GM19043 (cell line): ENCODE measurements around the gene ZNF615.
"Not testable (repeated sequence)": the region's sequence is repeated elsewhere in the genome, so short reads cannot be mapped to it uniquely, and the experiment has no call there.

Experiments
- ATAC-seq: cut with Tn5 transposase; IDR thresholded peaks from one replicate; pipeline ENCODE4 v1.9.1; 2021; ENCODE audit warnings: low read depth; ENCODE audit not compliant: unreplicated experiment

The ZNF615 gene

DNA sequence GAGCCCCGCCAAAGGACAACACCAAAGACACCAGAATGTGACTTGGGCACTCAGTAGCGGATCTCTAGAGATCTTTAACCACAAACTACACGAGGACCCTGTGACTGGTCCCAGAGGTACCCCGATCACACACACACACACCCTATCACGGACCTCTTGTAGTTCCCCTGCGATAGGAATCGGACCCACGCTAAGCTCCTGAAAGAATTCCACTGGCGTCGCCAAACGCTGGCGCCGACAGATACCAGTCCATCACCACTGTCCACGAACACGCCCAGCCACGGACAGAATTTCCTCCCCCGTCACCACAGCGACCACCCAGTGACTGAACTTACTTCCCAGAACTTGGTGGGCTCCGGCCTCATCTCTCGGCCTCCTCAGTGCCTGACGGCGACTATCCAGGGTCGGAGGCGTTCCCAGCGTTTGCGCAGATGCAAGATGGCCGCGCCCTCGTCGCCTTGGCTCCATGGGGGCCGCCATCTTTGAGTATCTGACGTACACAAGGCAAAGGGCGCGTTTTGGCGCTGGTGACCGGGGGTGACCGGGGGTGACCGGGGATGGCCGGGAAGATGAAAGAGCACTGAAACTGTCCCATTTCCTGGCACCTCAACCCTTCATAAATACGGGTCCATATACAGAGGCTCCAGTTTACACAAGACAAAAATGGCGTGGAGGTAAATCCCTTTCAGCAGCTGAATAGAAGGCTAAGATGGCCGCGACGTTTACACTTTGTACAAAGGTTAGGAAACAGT, at the start of gene ZNF615:
TSS of gene ZNF615 (minus strand) at position 406 of the 752 bp plus-strand sequence. CDS start 4,500 bp downstream, outside the sequence.
- no peak for ATAC-seq

DNA sequence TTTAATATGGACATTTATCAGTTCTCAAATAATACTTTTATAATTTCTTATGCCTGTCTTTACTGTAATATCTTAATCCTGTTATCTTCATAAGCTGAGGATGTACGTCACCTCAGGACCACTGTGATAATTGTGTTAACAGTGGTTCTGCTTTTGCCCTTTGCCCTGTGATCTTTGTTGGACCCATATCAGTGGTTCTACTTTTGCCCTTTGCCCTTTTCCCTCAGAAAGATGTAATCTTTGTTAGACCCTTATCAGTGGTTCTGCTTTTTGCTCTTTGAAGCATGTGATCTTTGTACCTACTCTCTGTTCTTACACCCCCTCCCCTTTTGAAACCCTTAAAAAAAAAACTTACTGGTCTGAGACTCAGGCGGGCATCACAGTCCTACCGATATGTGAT, 48.5 kb upstream of the ZNF615 start:
- not testable (repeated sequence) for ATAC-seq

DNA sequence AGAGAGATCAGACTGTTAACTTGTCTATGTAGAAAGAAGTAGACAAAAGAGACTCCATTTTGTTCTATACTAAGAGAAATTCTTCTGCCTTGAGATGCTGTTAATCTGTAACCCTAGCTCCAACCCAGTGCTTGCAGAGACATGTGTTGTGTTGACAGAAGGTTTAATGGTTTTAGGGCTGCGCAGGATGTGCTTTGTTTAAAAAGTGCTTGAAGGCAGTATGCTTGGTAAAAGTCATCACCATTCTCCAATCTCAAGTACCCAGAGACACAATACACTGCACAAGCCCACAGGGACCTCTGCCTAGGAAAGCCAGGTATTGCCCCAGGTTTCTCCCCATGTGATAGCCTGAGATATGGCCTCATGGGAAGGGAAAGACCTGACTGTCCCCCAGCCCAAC, 43.7 kb upstream of the ZNF615 start:
- ATAC-seq = not testable (repeated sequence)

DNA sequence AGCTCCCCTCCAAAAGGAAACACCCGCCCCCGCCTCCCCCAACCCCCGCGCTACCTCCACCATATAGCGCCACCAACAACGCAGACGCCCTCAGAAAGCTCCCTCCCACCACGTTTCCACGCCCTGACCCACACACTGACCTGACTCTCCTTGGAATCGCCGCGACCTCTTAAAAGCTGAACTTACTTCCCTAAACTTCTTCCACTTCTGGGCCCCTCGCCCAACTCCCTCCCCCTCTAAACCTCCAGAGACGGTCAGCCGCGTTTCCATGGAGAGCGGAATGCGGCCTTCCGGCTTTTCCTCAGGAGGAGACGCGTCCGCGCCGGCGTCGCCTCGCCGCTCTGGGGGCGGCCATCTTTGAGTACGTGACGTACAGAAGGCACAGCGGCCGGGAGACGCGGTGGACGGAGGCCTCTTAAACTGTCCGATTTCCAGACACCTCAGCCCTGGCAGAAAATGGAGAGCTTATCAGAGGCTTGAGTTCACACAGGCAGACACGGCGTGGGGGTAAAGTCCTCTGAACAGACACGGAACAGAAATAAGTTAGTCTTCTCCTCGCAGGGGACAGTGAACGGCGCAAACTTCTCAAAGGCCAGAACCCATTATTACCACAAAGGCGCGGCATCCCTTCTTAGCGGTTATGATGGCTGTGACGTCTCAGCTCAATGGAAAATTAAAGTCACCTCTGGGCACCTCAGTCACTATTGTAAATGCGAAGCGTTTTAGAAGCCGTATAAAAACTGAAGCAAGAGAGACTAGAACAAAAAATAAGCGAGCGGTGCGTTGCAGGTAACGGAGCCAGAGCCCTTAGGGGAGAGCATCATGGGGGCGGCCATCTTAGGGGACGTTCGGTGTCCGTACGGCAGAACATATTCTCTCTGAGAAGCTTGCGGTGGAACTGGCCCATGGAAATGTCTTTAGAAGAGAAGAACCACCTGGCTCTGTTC, 40.8 kb upstream of the ZNF615 start, which contains the start of gene ZNF432:
TSS of gene ZNF432 (minus strand) at position 284 of the 947 bp plus-strand sequence. CDS start 1,970 bp downstream, outside the sequence.
- peak; percentile 68 for ATAC-seq

DNA sequence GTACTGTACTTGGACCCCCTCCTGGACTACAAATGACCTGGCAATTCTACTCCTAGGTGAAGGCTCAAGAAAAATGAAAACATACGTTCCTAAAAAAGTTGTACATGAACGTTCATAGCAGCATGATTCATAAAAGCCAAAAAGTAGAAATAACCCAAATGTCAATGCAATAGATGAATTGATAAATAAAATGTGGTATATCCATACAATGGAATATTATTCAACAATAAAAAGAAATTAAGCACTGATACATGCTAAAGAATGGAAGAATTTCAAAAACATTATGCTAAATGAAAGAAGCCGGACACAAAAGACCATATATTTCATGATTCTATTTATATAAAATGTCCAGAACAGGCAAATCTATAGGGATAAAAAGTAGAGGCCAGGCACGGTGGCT, 31.2 kb upstream of the ZNF615 start:
- no peak for ATAC-seq

DNA sequence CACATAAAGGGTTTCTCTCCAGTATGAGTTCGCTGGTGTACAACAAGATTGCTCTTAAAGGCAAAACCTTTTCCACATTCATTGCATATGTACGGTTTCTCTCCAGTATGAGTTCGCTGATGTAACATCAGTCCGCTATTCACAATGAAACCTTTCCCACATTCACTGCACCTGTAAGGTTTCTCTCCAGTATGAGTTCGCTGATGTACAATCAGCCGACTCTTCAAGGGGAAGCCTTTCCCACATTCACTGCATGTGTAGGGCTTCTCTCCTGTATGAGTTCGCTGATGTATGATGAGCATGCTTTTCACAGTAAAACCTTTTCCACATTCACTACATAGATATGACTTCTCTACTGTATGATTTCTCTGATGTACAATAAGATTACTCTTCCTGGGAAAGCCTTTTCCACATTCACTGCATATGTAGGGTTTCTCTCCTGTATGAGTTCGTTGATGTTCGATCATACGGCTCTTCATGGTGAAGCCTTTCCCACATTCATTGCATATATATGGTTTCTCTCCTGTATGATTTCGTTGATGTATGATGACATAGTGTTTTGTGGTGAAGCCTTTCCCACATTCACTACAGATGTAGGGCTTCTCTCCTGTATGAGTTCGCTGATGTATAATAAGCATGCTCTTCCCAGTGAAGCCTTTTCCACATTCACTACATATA, 26.2 kb upstream of the ZNF615 start:
- ATAC-seq = no peak

DNA sequence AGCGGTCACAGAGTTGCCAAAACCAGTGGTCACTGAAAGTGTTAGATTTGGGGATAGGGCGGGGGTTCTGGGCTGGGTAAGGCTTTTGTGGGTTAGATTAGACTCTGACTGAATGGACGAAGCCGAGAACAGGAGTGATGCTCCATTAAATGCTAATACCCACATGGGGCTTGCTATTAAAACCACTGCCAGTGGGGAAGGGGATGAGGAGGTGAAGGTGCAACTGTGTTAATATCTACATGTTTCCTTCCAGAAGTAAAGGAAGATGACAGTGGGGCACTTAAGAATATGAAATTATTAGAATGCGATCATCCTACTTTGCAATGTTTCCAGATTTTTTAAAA, 20.7 kb upstream of the ZNF615 start:
- ATAC-seq = no peak

DNA sequence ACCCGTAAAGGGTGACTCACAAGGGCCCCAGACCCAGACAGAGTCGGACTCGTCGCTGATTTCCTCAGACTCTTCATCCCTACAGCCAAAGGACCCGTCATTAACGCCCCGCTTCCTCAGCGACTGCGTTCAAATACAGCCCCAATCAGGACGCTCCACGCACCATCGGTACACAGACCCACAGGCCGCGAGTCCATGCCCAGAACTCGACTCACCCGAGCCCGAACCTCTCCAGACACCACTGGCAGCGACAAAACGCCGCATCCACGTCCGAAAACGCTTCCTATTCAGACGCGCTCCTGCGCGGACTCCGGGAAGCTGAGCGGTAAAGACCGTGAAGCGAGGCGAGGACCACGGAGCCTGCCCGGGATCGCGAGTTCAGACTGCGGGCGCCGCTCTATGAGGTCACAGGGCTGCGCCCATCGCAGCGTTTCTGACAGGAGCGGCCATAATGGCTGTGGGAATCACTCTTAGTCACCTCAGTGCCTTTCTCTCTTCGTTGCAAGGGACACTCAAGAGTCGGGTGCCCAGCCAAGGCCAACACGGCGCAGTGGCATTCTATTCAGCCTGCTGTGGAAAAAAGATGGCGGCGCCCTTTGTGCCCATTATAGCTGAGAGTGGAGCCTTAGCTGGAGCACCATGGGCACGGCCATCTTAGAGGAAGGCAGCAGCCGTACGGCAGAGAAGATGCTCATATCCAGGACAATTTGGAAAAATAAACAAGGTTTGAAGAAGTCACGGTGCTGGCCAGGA, 20.2 kb upstream of the ZNF615 start, which contains the start of gene ZNF614:
TSS of gene ZNF614 (minus strand) at position 353 of the 753 bp plus-strand sequence. CDS start 2,634 bp downstream, outside the sequence.
- ATAC-seq = peak; percentile 77

DNA sequence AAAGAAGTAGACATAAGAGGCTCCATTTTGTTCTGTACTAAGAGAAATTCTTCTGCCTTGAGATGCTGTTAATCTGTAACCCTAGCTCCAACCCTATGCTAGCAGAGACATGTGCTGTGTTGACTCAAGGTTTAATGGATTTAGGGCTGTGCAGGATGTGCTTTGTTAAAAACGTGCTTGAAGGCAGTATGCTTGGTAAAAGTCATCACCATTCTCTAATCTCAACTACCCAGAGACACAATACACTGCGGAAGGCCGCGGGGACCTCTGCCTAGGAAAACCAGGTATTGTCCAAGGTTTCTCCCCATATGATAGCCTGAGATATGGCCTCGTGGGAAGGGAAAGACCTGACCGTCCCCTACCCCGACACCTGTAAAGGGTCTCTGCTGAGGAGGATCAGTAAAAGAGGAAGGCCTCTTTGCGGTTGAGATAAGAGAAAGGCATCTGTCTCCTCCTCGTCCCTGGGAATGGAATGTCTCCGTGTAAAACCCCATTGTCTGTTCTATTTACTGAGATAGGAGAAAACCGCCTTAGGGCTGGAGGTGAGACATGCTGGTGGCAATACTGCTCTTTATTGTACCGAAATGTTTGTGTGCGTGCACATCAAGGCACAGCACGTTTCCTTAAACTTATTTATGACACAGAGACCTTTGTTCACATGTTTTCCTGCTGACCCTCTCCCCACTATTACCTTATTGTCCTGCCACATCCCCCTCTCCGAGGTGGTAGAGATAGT, 18.4 kb upstream of the ZNF615 start:
- not testable (repeated sequence) for ATAC-seq

DNA sequence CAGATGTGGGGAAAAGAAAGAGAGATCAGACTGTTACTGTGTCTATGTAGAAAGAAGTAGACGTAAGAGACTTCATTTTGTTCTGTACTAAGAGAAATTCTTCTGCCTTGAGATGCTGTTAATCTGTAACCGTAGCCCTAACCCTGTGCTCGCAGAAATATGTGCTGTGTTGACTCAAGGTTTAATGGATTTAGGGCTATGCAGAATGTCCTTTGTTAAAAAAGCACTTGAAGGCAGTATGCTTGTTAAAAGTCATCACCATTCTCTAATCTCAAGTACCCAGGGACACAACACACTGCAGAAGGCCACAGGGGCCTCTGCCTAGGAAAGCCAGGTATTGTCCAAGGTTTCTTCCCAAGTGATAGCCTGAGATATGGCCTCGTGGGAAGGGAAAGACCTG, 16.5 kb upstream of the ZNF615 start:
- not testable (repeated sequence) for ATAC-seq

DNA sequence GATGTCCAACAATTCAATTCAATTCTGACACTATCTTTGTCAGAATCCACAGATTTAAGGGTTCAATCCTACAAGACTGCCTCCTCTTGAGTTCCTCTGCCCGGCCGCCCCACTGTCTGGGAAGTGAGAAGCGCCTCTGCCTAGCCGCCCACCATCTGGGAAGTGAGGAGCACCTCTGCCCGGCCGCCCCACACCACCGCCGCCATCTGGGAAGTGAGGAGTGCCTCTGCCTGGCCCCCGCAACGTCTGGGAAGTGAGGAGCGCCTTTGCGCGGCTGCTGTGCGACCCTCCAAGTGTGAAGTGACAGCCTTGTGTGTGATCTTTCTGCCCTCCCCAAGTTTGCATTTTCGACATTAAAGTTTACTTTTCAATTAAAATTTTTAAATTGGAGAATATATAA, 14.2 kb upstream of the ZNF615 start:
- no peak for ATAC-seq

DNA sequence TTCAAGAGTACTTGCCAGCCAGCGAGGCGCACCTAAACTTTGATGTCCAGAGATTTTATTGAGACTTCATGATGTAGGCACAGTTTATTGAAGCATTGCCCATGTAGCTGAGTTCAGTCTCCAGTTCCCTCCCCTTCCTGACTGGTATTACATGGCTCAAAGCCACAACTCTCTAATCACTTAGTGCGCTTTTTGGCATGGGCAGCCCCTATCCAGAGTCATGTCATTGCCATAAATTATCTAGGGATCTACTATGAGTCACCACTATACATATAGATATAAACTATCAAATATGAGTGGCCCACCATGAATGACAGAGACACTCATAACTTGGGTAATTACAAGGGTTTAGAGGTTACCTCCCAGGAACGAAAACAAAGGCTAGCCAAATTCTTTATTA, 12.5 kb upstream of the ZNF615 start:
- ATAC-seq = no peak

DNA sequence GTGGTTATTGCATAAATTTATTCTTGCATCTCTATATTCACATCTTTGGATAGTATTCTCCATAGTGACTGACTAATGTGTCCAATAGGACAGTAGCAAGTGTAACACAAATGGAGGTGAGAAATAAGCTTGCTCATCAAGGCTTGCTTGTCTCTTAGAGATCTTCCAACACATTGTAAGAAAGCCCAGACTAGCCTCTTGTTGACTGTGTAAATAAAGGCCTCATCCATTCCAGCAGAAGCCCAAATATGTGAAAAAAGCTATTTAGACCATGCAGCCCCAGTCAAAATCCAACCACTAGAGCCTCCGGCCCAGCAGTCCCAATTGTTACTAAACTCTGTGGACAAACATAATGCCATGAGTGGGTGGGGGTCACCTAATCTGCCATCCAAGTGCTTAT, 2.7 kb upstream of the ZNF615 start:
- no peak for ATAC-seq

DNA sequence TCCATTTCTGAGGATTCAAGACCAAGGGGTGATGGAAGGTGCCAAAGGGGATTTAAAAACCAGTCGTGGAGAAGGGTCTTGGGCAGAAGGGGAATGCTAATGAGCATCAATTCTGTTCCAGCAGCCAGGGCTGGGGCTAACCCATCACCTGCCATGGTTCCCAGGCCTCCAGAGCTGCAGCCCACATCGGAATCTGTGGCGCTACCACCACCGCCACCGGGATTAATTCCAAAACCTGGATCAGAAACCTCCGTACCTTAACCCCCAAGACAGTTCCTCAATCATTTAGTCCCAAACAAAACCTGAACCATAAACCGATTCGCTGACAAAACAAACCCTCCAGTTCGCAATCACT, 583 bp downstream of the ZNF615 start:
- no peak for ATAC-seq

DNA sequence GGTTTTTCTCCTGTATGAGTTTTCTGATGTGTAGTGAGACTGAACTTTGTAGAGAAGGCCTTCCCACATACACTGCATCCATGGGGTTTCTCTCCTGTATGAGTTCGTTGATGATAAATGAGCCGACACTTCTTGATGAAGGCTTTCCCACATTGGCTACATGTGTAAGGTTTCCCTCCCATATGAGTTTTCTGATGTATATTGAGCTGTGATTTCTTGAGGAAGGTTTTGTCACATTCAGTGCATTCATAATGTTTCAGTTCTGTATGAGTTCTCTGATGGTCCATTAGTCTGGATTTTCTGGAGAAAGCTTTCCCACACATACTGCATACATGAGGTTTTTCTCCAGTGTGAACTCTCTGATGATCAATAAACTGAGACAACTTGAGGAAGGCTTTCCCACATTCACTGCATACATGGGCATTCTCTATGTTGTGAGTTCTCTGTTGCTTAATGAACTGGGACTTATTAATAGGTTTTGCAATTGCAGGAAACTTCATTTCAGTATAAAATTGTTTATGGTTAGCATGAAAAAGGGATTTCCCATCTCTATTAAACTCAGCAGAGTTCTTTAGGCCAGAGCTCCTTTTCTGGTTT, 13.9 kb downstream of the ZNF615 start:
- ATAC-seq = no peak

DNA sequence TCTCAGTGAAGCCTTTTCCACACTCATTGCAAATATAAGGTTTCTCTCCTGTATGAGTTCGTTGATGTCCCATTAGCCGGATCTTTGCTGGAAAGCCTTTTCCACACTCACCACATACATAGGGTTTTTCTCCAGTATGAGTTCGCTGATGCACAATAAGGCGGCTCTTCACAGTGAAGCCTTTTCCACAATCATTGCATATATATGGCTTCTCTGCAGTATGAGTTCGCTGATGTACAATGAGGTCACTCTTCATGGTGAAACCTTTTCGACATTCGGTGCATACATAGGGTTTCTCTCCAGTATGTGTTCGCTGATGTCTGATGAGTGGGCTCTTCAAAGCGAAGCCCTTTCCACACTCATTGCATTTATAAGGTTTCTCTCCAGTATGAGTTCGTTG, 14.6 kb downstream of the ZNF615 start:
- no peak for ATAC-seq

DNA sequence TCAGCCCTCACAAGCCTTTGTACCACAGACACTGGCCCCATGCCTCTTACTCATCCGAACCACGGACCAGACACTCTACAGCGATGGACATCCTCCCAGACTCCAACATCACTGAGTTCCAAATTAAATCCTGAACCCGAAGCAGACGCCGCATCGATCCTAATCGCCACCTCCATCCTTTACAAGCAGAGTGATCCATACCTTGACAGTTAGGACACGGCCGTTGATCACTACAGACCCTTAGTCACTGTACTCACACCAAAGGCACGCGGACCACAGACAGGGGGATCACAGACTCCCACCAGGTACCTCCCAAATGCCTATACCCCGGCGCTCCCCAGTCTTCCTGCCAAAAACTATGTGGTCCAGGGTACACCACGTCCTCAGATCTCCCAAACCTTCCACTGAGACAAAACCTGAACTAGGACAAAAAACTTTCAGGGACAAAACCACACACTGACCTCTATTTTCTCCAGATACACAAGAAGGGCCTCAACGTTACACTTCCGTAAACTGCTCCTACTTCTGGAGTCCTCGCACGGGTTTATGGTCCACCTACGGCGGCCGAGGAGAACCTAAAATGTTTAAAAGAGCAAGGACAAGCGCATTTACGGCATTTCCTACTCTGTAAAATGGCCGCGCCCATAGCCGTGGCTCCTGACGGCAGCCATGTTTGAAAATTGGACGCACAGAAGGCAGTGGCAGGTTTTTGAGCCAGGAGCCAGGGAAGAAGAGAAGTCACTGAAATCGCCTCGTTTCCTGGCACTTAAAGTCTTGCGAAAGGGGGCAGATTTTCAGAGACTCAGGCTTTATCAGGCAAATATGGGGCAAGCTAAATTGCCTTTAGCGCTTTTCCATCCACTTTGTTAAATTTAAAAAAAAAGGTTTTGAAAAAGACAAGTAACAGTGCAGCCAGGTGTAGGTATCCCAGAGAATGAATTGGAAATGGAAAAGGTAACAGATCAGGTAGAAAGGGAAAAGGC, 21.4 kb downstream of the ZNF615 start, which contains the start of gene ZNF350:
TSS of gene ZNF350 (minus strand) at position 532 of the 983 bp plus-strand sequence. CDS start 12,480 bp downstream, outside the sequence.
- ATAC-seq = peak; percentile 64

DNA sequence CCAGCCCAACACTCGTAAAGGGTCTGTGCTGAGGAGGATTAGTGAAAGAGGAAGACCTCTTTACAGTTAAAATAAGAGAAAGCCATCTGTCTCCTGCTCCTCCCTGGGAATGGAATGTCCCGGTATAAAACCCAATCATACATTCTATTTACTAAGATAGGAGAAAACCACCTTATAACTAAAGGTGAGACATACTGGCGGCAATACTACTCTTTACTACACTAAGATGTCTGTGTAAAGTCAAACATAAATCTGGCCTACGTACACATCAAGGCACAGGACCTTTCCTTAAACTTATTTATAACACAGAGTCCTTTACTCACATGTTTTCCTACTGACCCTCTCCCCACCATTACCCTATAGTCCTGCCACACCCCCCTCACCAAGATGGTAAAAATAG, 24.6 kb downstream of the ZNF615 start:
- ATAC-seq = no peak
